ENCODE data around the gene DICER1. TPM values are rescaled to one million over a fixed set of nuclear protein-coding genes. Genes with fewer than 3 reads are reported as not detected.
"Not testable (repeated sequence)": the region's sequence is repeated elsewhere in the genome, so short reads cannot be mapped to it uniquely, and the experiment has no call there.

DICER1 gene
- 58.9 and 69.1 TPM in 2 replicates for total RNA-seq

- intact Hi-C loops (cut with micrococcal nuclease), result loop anchor here (2.0 to 10.0 kb wide), 7 partner anchors 110 to 1953 kb away; partner anchors contain the start of genes ATG2B, BTBD7, CLMN and GLRX5
These were observed at the start of gene DICER1 for GRCh38 chr14:95157327-95158189. Gene DICER1, minus strand, starts transcription at chr14:95157529. Its CDS starts 24,071 bp downstream, at chr14:95133458.

- intact Hi-C loops (cut with micrococcal nuclease), result no loop called here
These were observed 49.2 kb upstream of the DICER1 start for GRCh38 chr14:95206534-95206933.

GRCh38 chr14:95204705-95205104 lies 47.4 kb upstream of the DICER1 start:
- intact Hi-C loops (cut with micrococcal nuclease), result no loop called here

- intact Hi-C loops (cut with micrococcal nuclease), result not testable (repeated sequence)
These were observed 44.4 kb upstream of the DICER1 start for GRCh38 chr14:95201745-95202144.

- intact Hi-C loops (cut with micrococcal nuclease), result no loop called here
These were observed 43.1 kb upstream of the DICER1 start for GRCh38 chr14:95200404-95200803.

- intact Hi-C loops (cut with micrococcal nuclease), result no loop called here
These were observed 42.1 kb upstream of the DICER1 start for GRCh38 chr14:95199298-95199983.

GRCh38 chr14:95198320-95198719 lies 41.0 kb upstream of the DICER1 start:
- intact Hi-C loops (cut with micrococcal nuclease), result no loop called here

- intact Hi-C loops (cut with micrococcal nuclease), result no loop called here
These were observed 40.2 kb upstream of the DICER1 start for GRCh38 chr14:95197551-95197950.

- intact Hi-C loops (cut with micrococcal nuclease), result loop anchor here (1.0 kb wide), 1 partner anchor 508 kb away; no protein-coding TSS in a partner anchor
These were observed 39.7 kb upstream of the DICER1 start for GRCh38 chr14:95196826-95197545.

- intact Hi-C loops (cut with micrococcal nuclease), result loop anchor here (1.0 kb wide), 1 partner anchor 507 kb away; no protein-coding TSS in a partner anchor
These were observed 38.9 kb upstream of the DICER1 start for GRCh38 chr14:95196268-95196667.

GRCh38 chr14:95195031-95195430 lies 37.7 kb upstream of the DICER1 start:
- intact Hi-C loops (cut with micrococcal nuclease), result no loop called here

GRCh38 chr14:95193081-95193480 lies 35.8 kb upstream of the DICER1 start:
- intact Hi-C loops (cut with micrococcal nuclease), result no loop called here

GRCh38 chr14:95192311-95192710 lies 35.0 kb upstream of the DICER1 start:
- intact Hi-C loops (cut with micrococcal nuclease), result no loop called here

GRCh38 chr14:95191445-95192199 lies 34.3 kb upstream of the DICER1 start:
- intact Hi-C loops (cut with micrococcal nuclease), result no loop called here

GRCh38 chr14:95190857-95191256 lies 33.5 kb upstream of the DICER1 start:
- intact Hi-C loops (cut with micrococcal nuclease), result no loop called here

GRCh38 chr14:95190346-95190840 lies 33.1 kb upstream of the DICER1 start:
- intact Hi-C loops (cut with micrococcal nuclease), result no loop called here

- intact Hi-C loops (cut with micrococcal nuclease), result no loop called here
These were observed 32.2 kb upstream of the DICER1 start for GRCh38 chr14:95189367-95190132.

GRCh38 chr14:95188380-95188779 lies 31.1 kb upstream of the DICER1 start:
- intact Hi-C loops (cut with micrococcal nuclease), result no loop called here

- intact Hi-C loops (cut with micrococcal nuclease), result no loop called here
These were observed 28.6 kb upstream of the DICER1 start for GRCh38 chr14:95185767-95186392.

Data from T-helper 1 cell treated with Interleukin-12 subunit alpha and Interleukin-12 subunit beta and Interleukin-4 antibody, amounts not matched to agents 30 ng/mL and 1 ng/mL, for 36 hours (primary cell).